BJ (cell line): ENCODE data around the gene PPP1R12B. TPM values are rescaled to one million over a fixed set of nuclear protein-coding genes. Genes with fewer than 3 reads are reported as not detected.

Source experiments
- CTCF ChIA-PET: fragments of 350-600 bp; formaldehyde crosslinking; extraction: SDS; loops from one replicate; lab custom pipeline; 2021; ENCODE audit warnings: antibody characterized with exemption, inconsistent platforms; lab: Yijun Ruan, JAX
- POLR2A ChIA-PET: fragments of 300-600 bp; sonication (Branson Sonifier 250); formaldehyde crosslinking; extraction: SDS; loops from one replicate; lab custom pipeline; 2021; ENCODE audit warnings: antibody characterized with exemption; lab: Charles Lee
- DNase-seq: peaks from one replicate; pipeline ENCODE4 v3.0.0-alpha.2; 2011; ENCODE audit warnings: low read depth
- H3K27me3 ChIP-seq: 2 replicates; pipeline ENCODE4 v1.6.0; 2011; ENCODE audit warnings: low read length; ENCODE audit not compliant: control insufficient read depth, insufficient read depth
- H3K36me3 ChIP-seq: 2 replicates; pipeline ENCODE4 v1.5.1; 2011; ENCODE audit warnings: low read length; ENCODE audit not compliant: control insufficient read depth, insufficient read depth
- H3K4me3 ChIP-seq: 2 replicates; pipeline ENCODE4 v1.5.1; 2011; ENCODE audit warnings: low read depth, mild to moderate bottlenecking, control low read depth, low read length
- CTCF ChIP-seq: IDR thresholded peaks from 2 replicates; pipeline ENCODE4 v1.5.1; 2011; ENCODE audit warnings: low read depth, mild to moderate bottlenecking, control low read depth, inconsistent platforms, low read length, moderate library complexity; ENCODE audit not compliant: insufficient read depth
- polyA plus RNA-seq: library from polyadenylated mRNA; depleted of rRNA; stranded (reverse); fragments of >200 nt; gene quantifications from 2 replicates; pipeline ENCODE4 v1.2.3, GENCODE V29; 2011

Gene PPP1R12B
- polyA plus RNA-seq, 1 experiment = 9.4 TPM

GRCh38 chr1:202355944-202356553 is 7.5 kb downstream of the PPP1R12B start:
- no peaks in the 10 kb centered on the region for H3K27me3 ChIP-seq
- TF ChIP-seq CTCF = no peak
- CTCF ChIA-PET = no interaction called here

GRCh38 chr1:202357506-202357905 is 9.0 kb downstream of the PPP1R12B start:
- no peaks in the 10 kb centered on the region for H3K36me3 ChIP-seq
- CTCF ChIA-PET = interaction anchor here (0.8 kb wide), 1 partner anchor 169 kb away, joined by 3 read pairs; no protein-coding TSS in a partner anchor
- DNase-seq = no peak
- POLR2A ChIA-PET = no interaction called here
- H3K4me3 ChIP-seq = no peak overlapping the region
- H3K27me3 ChIP-seq = no peaks in the 10 kb centered on the region
- no peak for TF ChIP-seq CTCF

More at GRCh38 chr1:202355944-202356553, 7.5 kb downstream of the PPP1R12B start:
- Histone ChIP-seq H3K4me3 (no peak overlapping the region), H3K36me3 (no peaks in the 10 kb centered on the region)
- POLR2A ChIA-PET = no interaction called here
- DNase-seq = no peak

DNA sequence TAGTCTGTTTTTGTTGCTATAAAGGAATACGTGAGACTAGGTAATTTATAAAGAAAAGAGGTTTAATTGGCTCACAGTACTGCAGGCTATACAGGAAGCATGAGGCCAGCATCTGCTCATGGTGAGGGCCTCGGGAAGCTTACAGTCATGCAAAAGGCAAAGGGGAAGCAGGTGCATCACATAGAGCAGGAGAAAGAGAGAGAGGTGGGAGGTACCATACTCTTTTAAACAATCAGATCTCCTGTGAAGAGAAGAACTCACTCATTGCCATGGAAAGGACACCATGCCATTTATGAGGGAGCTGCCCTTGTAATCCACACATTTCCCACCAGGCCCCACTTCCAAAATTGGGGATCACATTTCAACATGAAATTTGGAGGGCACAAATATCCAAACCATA is 12.7 kb downstream of the PPP1R12B start:
- no peak for TF ChIP-seq CTCF
- Histone ChIP-seq H3K27me3 (no peaks in the 10 kb centered on the region), H3K36me3 (no peaks in the 10 kb centered on the region), H3K4me3 (no peak overlapping the region)
- ChIA-PET CTCF (no interaction called here), POLR2A (no interaction called here)
- DNase-seq = no peak

GRCh38 chr1:202361701-202362100 is 13.2 kb downstream of the PPP1R12B start:
- Histone ChIP-seq H3K4me3 (no peak overlapping the region), H3K27me3 (no peaks in the 10 kb centered on the region), H3K36me3 (no peaks in the 10 kb centered on the region)
- DNase-seq = no peak
- ChIA-PET CTCF (no interaction called here), POLR2A (no interaction called here)
- TF ChIP-seq CTCF = no peak

DNA sequence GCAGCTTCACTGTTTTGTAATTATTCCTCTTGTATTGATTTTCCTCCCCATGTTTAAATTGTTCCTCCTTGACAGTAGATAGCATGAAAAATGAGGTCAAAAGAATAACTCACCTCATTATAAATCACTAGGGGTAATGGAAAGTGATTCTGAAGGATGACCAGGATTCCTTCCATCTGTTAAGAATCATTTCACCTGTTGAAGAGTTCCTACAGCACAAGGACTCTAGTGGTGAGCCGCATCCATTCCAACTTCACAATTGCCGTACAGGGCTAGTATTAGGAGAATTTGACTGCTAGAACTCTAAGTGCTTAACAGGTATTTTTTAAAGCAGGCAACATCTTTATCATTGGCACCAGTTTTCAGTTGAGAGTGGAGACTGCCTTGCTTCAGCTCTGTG is 13.7 kb downstream of the PPP1R12B start:
- no peaks in the 10 kb centered on the region for H3K36me3 ChIP-seq
- POLR2A ChIA-PET = no interaction called here
- CTCF ChIA-PET = no interaction called here
- no peak for TF ChIP-seq CTCF
- H3K4me3 ChIP-seq = no peak overlapping the region
- no peak for DNase-seq
- H3K27me3 ChIP-seq = no peaks in the 10 kb centered on the region
